PC-9 (cell line): Measurements from ENCODE around the gene NAT10. TPM values are rescaled to one million over a fixed set of nuclear protein-coding genes. Genes with fewer than 3 reads are reported as not detected.

Source experiments
- BruUV-seq: library from RNA; stranded (reverse); fragments of 400-500 nt; replicated peaks from 2 replicates; lab custom pipeline; 2021; lab: Mats Ljungman, UMichigan
- CTCF ChIA-PET: fragments of 300-600 bp; sonication (Branson Sonifier 250); formaldehyde crosslinking; loops from one replicate; lab custom pipeline; 2022; ENCODE audit warnings: antibody characterized with exemption; lab: Charles Lee
- POLR2A ChIA-PET: fragments of 300-600 bp; sonication (Branson Sonifier 250); formaldehyde crosslinking; loops from one replicate; lab custom pipeline; 2022; ENCODE audit warnings: antibody characterized with exemption; ENCODE audit not compliant: unreplicated experiment; lab: Charles Lee
- DNase-seq, 2 experiments: peaks; one replicate each; pipeline versions ENCODE4 v3.0.0 to v3.0.0-alpha.2; 2015 to 2022; ENCODE audit warnings: mixed read lengths in 1 of 2
- H2AFZ ChIP-seq: fragments of 200-600 bp; sonication (generic); 2 replicates; pipeline ENCODE4 v1.8.1; 2017; ENCODE audit warnings: antibody characterized with exemption
- H3F3A ChIP-seq: fragments of 200-600 bp; sonication (generic); 2 replicates; pipeline ENCODE4 v1.8.1; 2017; ENCODE audit warnings: antibody characterized with exemption, mild to moderate bottlenecking, low read depth; ENCODE audit not compliant: insufficient read depth
- H3K27ac ChIP-seq: fragments of 200-600 bp; sonication (generic); 2 replicates; pipeline ENCODE4 v1.6.1; 2016; ENCODE audit warnings: mixed run types
- H3K27me3 ChIP-seq: fragments of 200-600 bp; sonication (generic); 2 replicates; pipeline ENCODE4 v1.6.1; 2016; ENCODE audit warnings: low read depth, mixed run types; ENCODE audit not compliant: insufficient read depth
- H3K36me3 ChIP-seq: fragments of 200-600 bp; sonication (generic); 2 replicates; pipeline ENCODE4 v1.6.1; 2016; ENCODE audit warnings: low read depth, mixed run types
- H3K4me1 ChIP-seq: fragments of 200-600 bp; sonication (generic); replicated peaks from 2 replicates; pipeline ENCODE4 v1.6.1; 2016; ENCODE audit warnings: mixed run types; ENCODE audit not compliant: insufficient read depth
- H3K4me2 ChIP-seq: fragments of 200-600 bp; sonication (generic); 2 replicates; pipeline ENCODE4 v1.6.1; 2017; ENCODE audit warnings: mixed run types
- H3K4me3 ChIP-seq: fragments of 200-600 bp; sonication (generic); 2 replicates; pipeline ENCODE4 v1.6.1; 2016; ENCODE audit warnings: mixed run types
- H3K79me2 ChIP-seq: fragments of 200-600 bp; sonication (generic); 2 replicates; pipeline ENCODE4 v1.6.1; 2017; ENCODE audit warnings: low read depth, mixed run types
- H3K9me2 ChIP-seq: fragments of 200-600 bp; sonication (generic); 2 replicates; pipeline ENCODE4 v1.8.1; 2017; ENCODE audit warnings: mild to moderate bottlenecking; ENCODE audit not compliant: insufficient read depth
- H3K9me3 ChIP-seq: fragments of 200-600 bp; sonication (generic); 2 replicates; pipeline ENCODE4 v1.8.1; 2016; ENCODE audit warnings: low read depth; ENCODE audit not compliant: insufficient read depth
- H4K20me1 ChIP-seq: fragments of 200-600 bp; sonication (generic); 2 replicates; pipeline ENCODE4 v1.8.1; 2017; ENCODE audit not compliant: insufficient read depth
- EZH2 ChIP-seq: fragments of 200-600 bp; sonication (generic); IDR thresholded peaks from 2 replicates; pipeline ENCODE4 v1.8.0; 2017; ENCODE audit warnings: antibody characterized with exemption, low read depth
- intact Hi-C: fragments of 100-400 bp; cut with micrococcal nuclease; formaldehyde crosslinking; loops from one replicate; pipeline ENCODE4 v1.10.0; 2022; ENCODE audit not compliant: unreplicated experiment
- total RNA-seq: library from RNA; stranded (reverse); gene quantifications from 2 replicates; pipeline ENCODE4 v1.2.3, GENCODE V29; 2021
- TF ChIP-seq, protein P1 (sequence below): fragments of 200-600 bp; sonication (generic); conservative IDR thresholded peaks from 2 replicates; pipeline ENCODE4 v1.6.1; 2017; ENCODE audit warnings: mixed run types, antibody characterized with exemption, mild to moderate bottlenecking, moderate library complexity

Gene NAT10
- total RNA-seq, 1 experiment from 2014 or later, result 62.3 TPM

DNA sequence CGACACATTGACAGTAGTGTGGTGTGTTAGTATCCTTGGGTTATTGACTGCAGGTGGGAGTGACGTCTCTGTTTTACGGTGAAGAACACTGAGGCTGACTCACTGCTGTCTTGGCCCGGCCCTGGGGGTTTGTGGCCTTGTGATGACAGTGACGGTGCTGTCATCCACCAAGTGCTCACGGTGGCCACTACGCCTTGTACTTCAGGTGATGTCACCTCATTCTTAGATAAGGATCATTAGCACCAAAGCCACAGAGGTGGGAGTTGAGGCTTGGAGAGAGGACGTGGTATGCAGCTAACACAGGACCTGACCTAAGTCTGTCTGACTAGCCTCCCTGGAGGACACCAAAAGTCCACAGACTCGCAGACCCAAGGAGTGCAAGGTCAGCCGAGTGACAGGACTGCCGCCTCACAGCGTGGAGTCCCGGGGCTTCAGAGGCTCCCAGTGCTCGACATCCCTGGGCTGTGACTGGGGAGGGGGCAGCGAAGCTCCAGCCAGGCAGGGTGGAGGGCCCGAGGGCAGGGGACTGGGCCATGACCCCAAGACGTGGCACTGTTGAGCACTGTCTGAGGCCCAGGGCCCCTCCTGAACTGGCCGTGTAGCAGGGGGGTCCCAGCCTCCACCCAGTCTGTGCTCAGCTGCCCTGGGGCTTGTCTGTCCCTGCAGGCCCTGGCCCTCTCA is 56.5 kb downstream of the NAT10 start:
- Histone ChIP-seq H3F3A (peaks cover 20% of the 10 kb centered on the region; the same call in 1 of the 2 replicates), H3K4me3 (no peak overlapping the region), H3K27me3 (no peaks in the 10 kb centered on the region), H3K4me1 (peaks cover 17% of the 10 kb centered on the region), H3K36me3 (0 out of 2 replicates have a peak, but pooled peaks cover 4% of the 10 kb centered on the region), H2AFZ (no peak overlapping the region), H3K9me2 (no peaks in the 10 kb centered on the region), H3K4me2 (no peak overlapping the region), H3K9me3 (no peaks in the 10 kb centered on the region), H4K20me1 (peaks cover 11% of the 10 kb centered on the region; the same call in 1 of the 2 replicates), H3K79me2 (no peaks in the 10 kb centered on the region), H3K27ac (no peak overlapping the region)
- ChIA-PET POLR2A (no interaction called here), CTCF (interaction anchor here (0.6 kb wide), 1 partner anchor 12 kb away, joined by 7 read pairs; no protein-coding TSS in a partner anchor)
- intact Hi-C loops, result loop anchor here (10.0 kb wide), 1 partner anchor 733 kb away; no protein-coding TSS in a partner anchor
- no TSS peak for BruUV-seq
- TF ChIP-seq, protein P1, sequence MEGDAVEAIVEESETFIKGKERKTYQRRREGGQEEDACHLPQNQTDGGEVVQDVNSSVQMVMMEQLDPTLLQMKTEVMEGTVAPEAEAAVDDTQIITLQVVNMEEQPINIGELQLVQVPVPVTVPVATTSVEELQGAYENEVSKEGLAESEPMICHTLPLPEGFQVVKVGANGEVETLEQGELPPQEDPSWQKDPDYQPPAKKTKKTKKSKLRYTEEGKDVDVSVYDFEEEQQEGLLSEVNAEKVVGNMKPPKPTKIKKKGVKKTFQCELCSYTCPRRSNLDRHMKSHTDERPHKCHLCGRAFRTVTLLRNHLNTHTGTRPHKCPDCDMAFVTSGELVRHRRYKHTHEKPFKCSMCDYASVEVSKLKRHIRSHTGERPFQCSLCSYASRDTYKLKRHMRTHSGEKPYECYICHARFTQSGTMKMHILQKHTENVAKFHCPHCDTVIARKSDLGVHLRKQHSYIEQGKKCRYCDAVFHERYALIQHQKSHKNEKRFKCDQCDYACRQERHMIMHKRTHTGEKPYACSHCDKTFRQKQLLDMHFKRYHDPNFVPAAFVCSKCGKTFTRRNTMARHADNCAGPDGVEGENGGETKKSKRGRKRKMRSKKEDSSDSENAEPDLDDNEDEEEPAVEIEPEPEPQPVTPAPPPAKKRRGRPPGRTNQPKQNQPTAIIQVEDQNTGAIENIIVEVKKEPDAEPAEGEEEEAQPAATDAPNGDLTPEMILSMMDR, result no peak
- no peak for TF ChIP-seq EZH2
- DNase-seq, result peak; percentile 17 to 53

DNA sequence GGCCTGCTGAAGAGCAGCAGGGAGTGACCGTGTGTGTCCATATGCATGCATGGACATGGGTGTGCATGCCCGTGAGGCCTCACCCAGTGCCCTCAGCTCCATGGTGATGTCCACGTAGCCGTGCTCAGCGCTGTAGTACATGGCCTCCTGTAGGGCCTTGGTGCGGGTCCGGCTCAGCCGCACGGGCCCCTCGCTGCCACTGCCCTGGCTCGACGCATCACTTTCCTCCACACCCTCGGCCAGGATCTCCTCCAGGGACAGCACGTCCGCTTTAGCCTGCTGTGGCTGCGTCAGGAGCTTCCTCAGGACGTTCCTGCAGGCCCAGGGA is 57.0 kb downstream of the NAT10 start:
- Histone ChIP-seq H3K4me3 (no peak overlapping the region), H2AFZ (no peak overlapping the region), H3K9me2 (no peaks in the 10 kb centered on the region), H3F3A (peaks cover 20% of the 10 kb centered on the region; the same call in 1 of the 2 replicates), H4K20me1 (peaks cover 11% of the 10 kb centered on the region; the same call in 1 of the 2 replicates), H3K79me2 (no peaks in the 10 kb centered on the region), H3K27ac (no peak overlapping the region), H3K27me3 (no peaks in the 10 kb centered on the region), H3K4me2 (no peak overlapping the region), H3K9me3 (no peaks in the 10 kb centered on the region), H3K36me3 (0 out of 2 replicates have a peak, but pooled peaks cover 4% of the 10 kb centered on the region), H3K4me1 (peaks cover 19% of the 10 kb centered on the region)
- CTCF ChIA-PET, result no interaction called here
- TF ChIP-seq, protein P1, result no peak
- no peak for TF ChIP-seq EZH2
- no peak for DNase-seq
- POLR2A ChIA-PET, result no interaction called here
- intact Hi-C loops, result loop anchor here (10.0 kb wide), 1 partner anchor 732 kb away; no protein-coding TSS in a partner anchor
- BruUV-seq, result no TSS peak

DNA sequence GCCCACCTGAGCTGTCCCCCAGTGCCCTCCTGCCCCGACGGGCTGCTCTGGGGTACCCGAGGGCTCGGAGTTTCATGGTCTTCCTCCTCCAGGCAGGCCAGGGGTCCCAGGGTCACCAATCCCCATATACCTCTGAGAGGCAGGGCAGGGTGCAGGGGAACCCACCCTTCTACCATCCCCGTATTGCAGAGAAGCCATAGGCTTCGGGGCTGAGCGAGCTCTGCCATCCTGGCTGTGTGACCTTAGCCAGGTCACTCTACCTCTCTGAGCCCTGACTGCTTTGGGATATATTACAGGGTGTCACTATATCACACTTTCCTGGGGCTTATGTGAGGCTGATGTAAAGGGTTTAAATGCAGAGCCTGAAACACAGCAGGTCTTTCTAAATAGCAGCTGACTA is 57.4 kb downstream of the NAT10 start:
- POLR2A ChIA-PET, result no interaction called here
- intact Hi-C loops, result loop anchor here (10.0 kb wide), 1 partner anchor 732 kb away; no protein-coding TSS in a partner anchor
- CTCF ChIA-PET, result no interaction called here

More for the DNA sequence above, 57.4 kb downstream of the NAT10 start:
- Histone ChIP-seq H3K79me2 (no peaks in the 10 kb centered on the region), H3K4me3 (no peak overlapping the region), H3K9me3 (no peaks in the 10 kb centered on the region), H3K27ac (no peak overlapping the region), H2AFZ (no peak overlapping the region), H3K4me1 (peaks cover 19% of the 10 kb centered on the region), H3K4me2 (no peak overlapping the region), H3K36me3 (0 out of 2 replicates have a peak, but pooled peaks cover 4% of the 10 kb centered on the region), H3K9me2 (no peaks in the 10 kb centered on the region), H4K20me1 (peaks cover 11% of the 10 kb centered on the region; the same call in 1 of the 2 replicates), H3F3A (peaks cover 20% of the 10 kb centered on the region; the same call in 1 of the 2 replicates), H3K27me3 (no peaks in the 10 kb centered on the region)
- no peak for DNase-seq
- TF ChIP-seq, protein P1, result no peak
- TF ChIP-seq EZH2, result no peak
- no TSS peak for BruUV-seq
